Measurements from ENCODE around the gene ST7.

The ST7 gene

GRCh38 chr7:117034851-117035464 lies 81.7 kb downstream of the ST7 start:
- no peak for DNase-seq

- no peak for DNase-seq
Measured at GRCh38 chr7:117035465-117035862, 82.2 kb downstream of the ST7 start.

DNA sequence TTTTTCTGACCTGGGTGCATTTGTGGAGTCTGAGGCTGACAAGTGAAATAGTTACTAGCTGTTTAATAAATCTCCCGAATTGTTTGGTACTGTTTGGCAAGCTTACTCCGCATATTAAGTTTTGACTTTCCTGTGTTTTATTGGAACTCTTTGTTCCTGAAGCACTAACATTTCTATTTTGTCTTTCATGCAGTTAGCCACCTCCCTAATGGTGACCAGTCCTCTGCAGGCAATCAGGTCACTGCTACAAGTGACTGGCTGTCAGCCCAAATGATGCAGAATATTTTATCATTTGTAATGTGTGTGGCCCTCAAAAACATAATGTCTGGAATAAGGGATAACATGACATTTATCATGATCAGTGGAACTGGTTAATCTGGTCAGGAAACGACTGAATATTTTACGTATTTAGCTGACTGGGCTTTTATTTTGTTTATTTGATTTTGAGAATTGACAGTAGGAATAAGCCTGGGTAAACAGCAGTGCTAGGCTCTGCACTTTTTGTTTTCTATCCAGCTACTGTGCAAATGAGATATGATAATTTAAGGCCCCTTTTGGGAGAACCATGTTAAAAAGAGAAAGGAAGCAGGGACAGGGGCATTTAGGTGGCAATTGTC lies 82.9 kb downstream of the ST7 start:
- DNase-seq = peak; percentile 52

GRCh38 chr7:117036836-117037235 lies 83.5 kb downstream of the ST7 start:
- DNase-seq = no peak

GRCh38 chr7:117038408-117038807 lies 85.1 kb downstream of the ST7 start:
- no peak for DNase-seq

DNA sequence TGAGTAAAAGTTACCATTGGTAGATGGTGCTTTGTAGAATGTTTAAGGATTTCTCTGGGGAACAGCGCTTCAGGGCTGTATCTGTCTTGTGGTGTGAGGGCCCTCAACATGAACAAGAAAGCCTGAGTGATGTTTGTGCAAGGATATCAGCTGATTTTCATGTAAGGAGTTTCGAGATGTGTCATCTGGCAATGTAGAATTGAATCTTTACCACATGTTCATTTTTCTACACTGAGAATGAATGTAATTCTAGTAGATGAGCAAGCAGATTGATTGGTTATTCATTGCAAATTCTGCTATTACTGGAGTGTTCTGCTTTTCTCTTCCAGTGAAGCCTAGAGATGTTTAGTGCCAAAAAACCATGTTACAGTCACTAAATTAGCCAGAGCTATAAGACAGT lies 87.7 kb downstream of the ST7 start:
- DNase-seq = no peak

- no peak for DNase-seq
Measured at GRCh38 chr7:117041822-117042221, 88.5 kb downstream of the ST7 start.

DNA sequence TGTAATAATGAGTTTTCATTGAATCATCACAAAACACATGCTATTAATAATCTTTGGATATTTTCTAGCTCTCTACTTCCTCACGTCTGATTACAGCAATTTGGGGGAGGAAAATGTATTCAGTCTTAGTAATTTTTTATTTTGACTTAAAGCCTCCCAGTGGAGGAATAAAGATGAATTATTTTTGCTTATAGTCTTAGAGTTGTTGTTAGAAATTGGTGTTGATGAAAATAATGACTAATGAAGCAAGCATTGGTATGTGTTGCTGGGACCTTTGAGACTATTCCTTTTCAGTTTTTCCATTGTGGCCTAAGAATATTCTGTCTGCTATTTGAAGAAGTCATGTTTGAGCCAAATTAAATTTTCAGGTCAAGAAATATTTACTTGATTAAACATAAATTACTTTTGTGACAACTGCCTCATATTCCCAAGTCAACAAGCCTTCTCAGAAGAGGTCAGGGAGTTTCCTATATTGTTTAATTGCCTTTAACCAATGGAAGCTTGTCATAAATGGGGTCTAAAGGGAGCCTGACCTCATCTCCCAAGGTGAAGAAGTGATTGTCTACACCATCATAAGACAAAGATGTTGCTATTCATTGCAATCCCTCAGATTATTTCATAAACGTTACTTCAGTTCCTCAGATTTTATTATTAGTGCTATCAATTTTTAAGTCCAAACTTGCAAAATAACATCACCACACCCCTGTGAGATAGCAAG lies 90.0 kb downstream of the ST7 start:
- DNase-seq = no peak

DNA sequence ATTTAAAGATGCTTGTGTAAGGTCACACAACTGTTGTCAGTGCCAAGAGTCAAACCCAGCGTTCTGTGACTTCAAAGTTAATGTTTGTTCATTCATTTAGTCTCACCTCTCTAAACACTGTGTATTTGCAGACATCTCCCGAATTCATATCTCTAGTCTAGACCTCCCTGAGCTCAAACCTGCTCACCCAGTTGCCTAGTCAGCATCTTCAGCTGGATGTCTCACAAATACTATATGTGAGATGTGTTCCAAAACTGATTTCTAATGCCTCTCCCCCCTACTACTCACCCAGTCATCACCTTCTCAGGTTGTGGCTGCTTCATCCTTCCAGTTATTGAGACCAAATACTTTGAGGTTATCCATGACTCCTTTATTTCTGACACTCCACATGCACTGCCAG lies 91.4 kb downstream of the ST7 start:
- DNase-seq = no peak

DNA sequence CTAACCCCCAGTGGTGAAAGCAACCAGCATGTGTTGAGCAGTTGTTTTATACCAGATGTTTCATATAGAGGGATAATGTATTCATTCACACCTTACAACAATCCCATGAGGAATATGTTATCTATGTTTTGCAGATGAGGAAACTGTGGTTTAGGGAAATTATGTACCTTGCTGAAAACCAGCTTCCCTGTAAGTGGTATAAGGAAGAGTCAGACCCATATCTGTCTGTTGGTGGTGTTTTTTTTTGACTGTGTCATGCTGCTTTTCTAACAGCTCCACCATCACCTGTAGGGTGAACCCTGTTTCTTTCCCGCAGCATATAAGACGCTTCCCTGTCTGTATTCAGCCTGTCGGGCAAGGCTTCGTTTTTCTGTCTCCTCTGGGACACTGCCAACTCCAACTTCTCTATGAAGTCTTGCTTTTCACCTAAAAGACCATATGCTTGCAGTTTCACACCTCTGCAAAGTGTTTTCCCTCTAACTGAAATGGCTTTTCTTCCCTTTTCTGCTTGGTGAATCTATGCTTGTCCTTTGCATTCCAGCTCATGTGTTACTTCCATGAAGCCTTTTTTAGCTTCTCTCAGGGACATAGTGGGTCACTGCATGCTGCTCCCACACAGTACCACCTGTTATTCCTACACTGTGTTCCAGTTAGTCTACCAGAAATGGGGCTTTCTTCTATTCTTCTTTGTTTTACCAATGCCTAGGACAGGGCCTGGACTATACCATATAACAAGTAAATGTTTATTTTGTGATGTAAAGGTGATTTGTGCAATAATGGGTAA lies 92.8 kb downstream of the ST7 start:
- DNase-seq = no peak

DNA sequence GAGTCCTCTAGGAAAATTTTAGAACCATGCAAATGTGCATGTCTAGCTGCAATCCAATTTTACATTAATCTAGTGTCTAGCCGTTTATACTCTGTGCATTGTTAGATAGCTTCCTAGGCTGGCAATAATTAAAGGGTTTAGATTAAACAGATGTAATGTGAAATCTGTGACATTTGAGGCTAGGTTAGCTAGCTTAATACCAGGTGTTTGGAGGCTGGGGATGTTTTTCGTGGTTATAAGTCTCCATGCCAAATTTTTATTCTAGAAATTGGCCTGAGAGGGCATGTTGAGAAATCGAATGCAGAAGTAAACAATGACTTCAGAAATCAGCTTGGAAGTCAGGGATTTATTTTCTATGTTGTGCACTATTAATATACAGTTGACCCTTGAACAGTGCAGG lies 94.2 kb downstream of the ST7 start:
- no peak for DNase-seq

- DNase-seq = peak; percentile 56
Measured at GRCh38 chr7:117048114-117048866, 95.0 kb downstream of the ST7 start.

DNA sequence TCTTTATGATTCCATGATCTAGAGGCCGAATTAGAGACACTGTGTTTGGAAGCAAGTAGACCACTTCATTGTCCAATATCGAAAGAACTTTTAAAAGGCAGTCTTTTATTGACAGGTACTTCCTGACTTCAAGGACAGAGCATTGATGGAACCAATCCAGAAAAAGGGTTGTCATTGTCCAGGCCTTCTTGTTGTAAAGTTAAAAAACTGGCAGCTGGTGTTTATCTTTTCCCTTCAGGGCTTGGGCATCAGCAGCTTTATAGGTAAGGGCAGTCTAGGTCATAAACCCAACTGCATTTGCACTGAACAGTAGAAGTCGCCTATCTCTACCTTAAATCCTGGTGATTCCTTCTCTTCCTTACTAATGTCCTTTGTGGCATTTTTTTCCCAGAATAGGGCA lies 95.6 kb downstream of the ST7 start:
- peak; percentile 53 for DNase-seq

GRCh38 chr7:117051808-117052207 lies 98.5 kb downstream of the ST7 start:
- DNase-seq = no peak

- no peak for DNase-seq
Measured at GRCh38 chr7:117053432-117053831, 100.1 kb downstream of the ST7 start.

GRCh38 chr7:117061751-117062150 lies 108.5 kb downstream of the ST7 start:
- no peak for DNase-seq

DNA sequence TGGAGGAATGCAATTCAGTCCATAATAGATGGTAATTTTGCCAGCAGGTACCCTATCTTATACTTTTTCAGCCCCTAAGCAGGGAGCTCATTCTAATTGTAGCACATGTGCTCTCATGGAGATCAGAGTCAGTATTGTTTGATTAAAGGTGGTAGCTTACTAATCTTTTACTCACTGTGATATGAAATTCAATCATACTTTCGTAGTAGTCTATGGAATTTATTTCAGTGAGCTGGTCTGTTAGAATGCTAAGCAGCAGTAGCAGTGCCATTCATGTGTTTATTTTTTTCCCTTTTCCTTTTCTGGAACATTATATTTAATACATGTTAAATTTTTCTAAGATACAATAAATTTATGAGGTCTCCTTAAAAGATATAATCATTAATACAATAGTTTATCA lies 109.0 kb downstream of the ST7 start:
- DNase-seq = no peak

- DNase-seq = no peak
Measured at GRCh38 chr7:117064688-117065087, 111.4 kb downstream of the ST7 start.

DNA sequence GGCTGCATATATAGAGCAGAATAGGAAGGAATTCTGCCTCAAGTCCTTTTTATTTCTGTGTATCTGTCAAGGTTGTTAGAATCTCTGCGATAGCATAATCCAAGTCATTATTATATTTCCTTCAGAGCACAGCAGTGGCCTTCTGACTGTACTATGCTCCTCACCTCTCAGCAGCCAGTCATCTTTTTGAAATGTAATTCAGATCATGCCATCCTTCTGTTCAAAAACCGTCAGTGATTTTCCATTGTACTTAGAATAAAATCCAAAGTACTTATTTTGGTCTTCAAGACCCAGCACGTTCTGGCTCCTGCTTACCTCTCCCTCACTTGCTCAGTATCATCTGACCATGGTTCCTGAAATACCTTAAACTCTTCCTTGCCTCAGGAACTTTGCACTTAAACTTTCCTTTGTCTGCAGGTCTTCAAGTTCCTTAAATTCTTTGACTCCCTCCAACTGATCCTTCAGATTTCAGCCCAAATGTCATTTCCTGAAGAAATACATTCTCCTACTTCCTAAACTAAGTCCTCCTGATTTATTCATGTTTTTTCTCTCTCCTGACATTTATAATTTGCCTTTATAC lies 112.4 kb downstream of the ST7 start:
- DNase-seq = no peak

DNA sequence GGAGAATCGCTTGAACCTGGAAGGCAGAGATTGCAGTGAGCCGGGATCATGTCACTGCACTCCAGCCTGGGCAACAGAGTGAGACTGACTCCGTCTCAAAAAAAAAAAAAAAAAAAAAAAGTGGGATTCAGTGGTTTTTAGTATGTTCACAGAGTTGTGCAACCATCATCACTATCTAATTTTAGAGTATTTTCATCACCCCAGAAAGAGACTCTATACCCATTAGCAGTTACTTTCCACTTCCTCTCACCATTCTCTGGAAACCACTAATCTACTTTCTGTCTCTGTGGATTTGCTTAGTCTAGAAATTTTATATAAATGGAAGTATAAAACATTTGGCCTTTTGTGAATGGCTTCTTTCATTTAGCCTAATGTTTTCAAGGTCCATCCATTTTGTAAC lies 113.4 kb downstream of the ST7 start:
- DNase-seq = no peak

GRCh38 chr7:117067340-117067739 lies 114.0 kb downstream of the ST7 start:
- no peak for DNase-seq

- DNase-seq = no peak
Measured at GRCh38 chr7:117068511-117069145, 115.3 kb downstream of the ST7 start.
